ENCODE data around the gene CADPS.

CADPS gene

GRCh38 chr3:62688050-62688449 is 187.2 kb downstream of the CADPS start:
- no peak for TF ChIP-seq CTCF (IDR thresholded peaks at IDR 0.05)
- no peak for TF ChIP-seq ZFX (IDR thresholded peaks at IDR 0.05; ENCODE audit: borderline replicate concordance)
- no peak overlapping the region for H3K27ac ChIP-seq

- no peak overlapping the region for H3K27ac ChIP-seq
- no peak for TF ChIP-seq CTCF (IDR thresholded peaks at IDR 0.05)
- TF ChIP-seq ZFX (IDR thresholded peaks at IDR 0.05; ENCODE audit: borderline replicate concordance) = no peak
These were observed 188.5 kb downstream of the CADPS start for GRCh38 chr3:62686503-62687294.

- TF ChIP-seq CTCF (IDR thresholded peaks at IDR 0.05) (no peak), ZFX (IDR thresholded peaks at IDR 0.05; ENCODE audit: borderline replicate concordance) (no peak)
- no peak overlapping the region for H3K27ac ChIP-seq
These were observed 192.4 kb downstream of the CADPS start for GRCh38 chr3:62682826-62683225.

- H3K27ac ChIP-seq = no peak overlapping the region
- TF ChIP-seq CTCF (IDR thresholded peaks at IDR 0.05) (no peak), ZFX (IDR thresholded peaks at IDR 0.05; ENCODE audit: borderline replicate concordance) (no peak)
These were observed 195.2 kb downstream of the CADPS start for GRCh38 chr3:62679988-62680387.

GRCh38 chr3:62678841-62679240 is 196.4 kb downstream of the CADPS start:
- no peak overlapping the region for H3K27ac ChIP-seq

GRCh38 chr3:62677926-62678325 is 197.3 kb downstream of the CADPS start:
- TF ChIP-seq CTCF (IDR thresholded peaks at IDR 0.05) = no peak
- no peak for TF ChIP-seq ZFX (IDR thresholded peaks at IDR 0.05; ENCODE audit: borderline replicate concordance)
- no peak overlapping the region for H3K27ac ChIP-seq

More at GRCh38 chr3:62678841-62679240, 196.4 kb downstream of the CADPS start:
- TF ChIP-seq ZFX (IDR thresholded peaks at IDR 0.05; ENCODE audit: borderline replicate concordance) (no peak), CTCF (IDR thresholded peaks at IDR 0.05) (no peak)

- no peak overlapping the region for H3K27ac ChIP-seq
- TF ChIP-seq ZFX (IDR thresholded peaks at IDR 0.05; ENCODE audit: borderline replicate concordance) (no peak), CTCF (IDR thresholded peaks at IDR 0.05) (no peak)
These were observed 198.4 kb downstream of the CADPS start for GRCh38 chr3:62676689-62677271.

All from 22Rv1 (cell line).